HCT116 (cell line): ENCODE measurements around the gene PSMG1. TPM values are rescaled to one million over a fixed set of nuclear protein-coding genes. Genes with fewer than 3 reads are reported as not detected.

Experiments used
- ATAC-seq: fragments of 200-7000 bp; cut with Tn5 transposase; 2 replicates; pipeline ENCODE4 v1.9.1; 2020; ENCODE audit warnings: mild to moderate bottlenecking, moderate library complexity
- BruUV-seq: library from RNA; stranded (reverse); fragments of 400-500 nt; replicated peaks from 2 replicates; lab custom pipeline; 2021; lab: Mats Ljungman, UMichigan
- CTCF ChIA-PET: fragments of 300-600 bp; sonication (Branson Sonifier 250); formaldehyde crosslinking; loops from one replicate; lab custom pipeline; 2021; ENCODE audit warnings: antibody characterized with exemption; lab: Charles Lee
- POLR2A ChIA-PET: fragments of 300-600, 350-600 bp; sonication (Branson Sonifier 250); formaldehyde crosslinking; loops from one replicate; lab custom pipeline; 2021; ENCODE audit warnings: antibody characterized with exemption; lab: Charles Lee
- RAD21 ChIA-PET, 2 experiments: fragments of 300-600 bp; sonication (Branson Sonifier 250); formaldehyde crosslinking; loops; one replicate each; lab custom pipeline; 2023; ENCODE audit warnings: low total read pairs in 2 of 2; ENCODE audit not compliant: uncharacterized antibody in 2 of 2, unreplicated experiment in 2 of 2, low non-redundant PET in 1 of 2; lab: Charles Lee
- DNase-seq: peaks from one replicate; pipeline ENCODE4 v3.0.0-alpha.2; 2010; ENCODE audit warnings: low read depth, low spot score
- H2AFZ ChIP-seq: fragments of 200-600 bp; shearing (Covaris generic), sonication (generic); 2 replicates; pipeline ENCODE4 v1.6.1; 2017; ENCODE audit warnings: low read depth, mixed run types, mixed read lengths, antibody characterized with exemption, low read length; ENCODE audit not compliant: poor library complexity, severe bottlenecking
- H3K27ac ChIP-seq: 2 replicates; pipeline ENCODE4 v1.5.1; 2012; ENCODE audit warnings: low read depth, low read length
- H3K27me3 ChIP-seq: fragments of 200-600 bp; sonication (generic); 2 replicates; pipeline ENCODE4 v1.6.1; 2016; ENCODE audit warnings: mixed run types, low read length, mixed read lengths; ENCODE audit not compliant: insufficient read depth
- H3K36me3 ChIP-seq, 2 experiments: fragments of 200-500 bp in 1 of 2; fragments of 200-600 bp in 1 of 2; sonication (Bioruptor generic) in 1 of 2; sonication (generic) in 1 of 2; 2 replicates each; pipeline versions ENCODE4 v1.5.1 to v1.6.1; 2014 to 2016; ENCODE audit warnings: low read length in 2 of 2, inconsistent platforms in 1 of 2, mixed read lengths in 1 of 2, mixed run types in 1 of 2; ENCODE audit not compliant: insufficient read depth in 2 of 2, control insufficient read depth in 1 of 2
- H3K4me1 ChIP-seq, 2 experiments: fragments of 200-600 bp in 1 of 2; sonication (generic) in 1 of 2; 2 replicates each; pipeline versions ENCODE4 v1.5.1 to v1.6.1; 2012 to 2017; ENCODE audit warnings: low read length in 2 of 2, inconsistent platforms in 1 of 2, mild to moderate bottlenecking in 1 of 2, mixed read lengths in 1 of 2, mixed run types in 1 of 2, moderate library complexity in 1 of 2; ENCODE audit not compliant: insufficient read depth in 2 of 2, control insufficient read depth in 1 of 2
- H3K4me2 ChIP-seq: fragments of 200-600 bp; sonication (generic); 2 replicates; pipeline ENCODE4 v1.6.1; 2017; ENCODE audit warnings: mixed run types, low read length, mixed read lengths
- H3K4me3 ChIP-seq, 2 experiments: fragments of 200-600 bp in 1 of 2; sonication (generic) in 1 of 2; replicated peaks in 1 of 2; 2 replicates each; pipeline ENCODE4 v1.5.1; 2011 to 2016; ENCODE audit warnings: low read length in 2 of 2, control low read depth in 1 of 2, low read depth in 1 of 2, mild to moderate bottlenecking in 1 of 2, mixed read lengths in 1 of 2, mixed run types in 1 of 2
- H3K79me2 ChIP-seq: fragments of 200-600 bp; sonication (generic); 2 replicates; pipeline ENCODE4 v1.6.1; 2017; ENCODE audit warnings: mild to moderate bottlenecking, mixed run types, low read length, moderate library complexity, mixed read lengths; ENCODE audit not compliant: insufficient read depth
- H3K9ac ChIP-seq: fragments of 200-600 bp; sonication (generic); 2 replicates; pipeline ENCODE4 v1.6.1; 2016; ENCODE audit warnings: low read length, mixed read lengths
- H3K9me2 ChIP-seq: fragments of 200-600 bp; sonication (generic), shearing (Covaris generic); 2 replicates; pipeline ENCODE4 v1.6.1; 2017; ENCODE audit warnings: mixed run types, mild to moderate bottlenecking, moderate library complexity; ENCODE audit not compliant: insufficient read depth
- H3K9me3 ChIP-seq, 2 experiments: fragments of 200-500 bp in 1 of 2; fragments of 200-600 bp in 1 of 2; sonication (Bioruptor generic) in 1 of 2; sonication (generic) in 1 of 2; 2 replicates each; pipeline ENCODE4 v1.6.1; 2014 to 2017; ENCODE audit warnings: low read length in 2 of 2, mixed read lengths in 2 of 2, inconsistent platforms in 1 of 2, low read depth in 1 of 2, mild to moderate bottlenecking in 1 of 2, mixed run types in 1 of 2, moderate library complexity in 1 of 2; ENCODE audit not compliant: control insufficient read depth in 1 of 2, insufficient read depth in 1 of 2
- H4K20me1 ChIP-seq: fragments of 200-600 bp; sonication (generic), shearing (Covaris generic); 2 replicates; pipeline ENCODE4 v1.6.1; 2017; ENCODE audit warnings: mixed run types, mild to moderate bottlenecking, moderate library complexity; ENCODE audit not compliant: insufficient read depth
- CBX3 ChIP-seq: IDR thresholded peaks from 2 replicates; pipeline ENCODE4 v1.6.1; 2012; ENCODE audit warnings: low read depth
- CTCF ChIP-seq, 3 experiments: fragments of 200-600 bp in 1 of 3; sonication (generic) in 1 of 3; IDR thresholded peaks in 2 of 3; conservative IDR thresholded peaks in 1 of 3; 2 replicates each; pipeline ENCODE4 v1.5.1; 2012 to 2017; ENCODE audit warnings: low read depth in 2 of 3, low read length in 2 of 3, antibody characterized with exemption in 1 of 3, borderline replicate concordance in 1 of 3, control low read depth in 1 of 3, mild to moderate bottlenecking in 1 of 3, mixed read lengths in 1 of 3, mixed run types in 1 of 3, moderate library complexity in 1 of 3; ENCODE audit not compliant: insufficient read depth in 1 of 3
- EGR1 ChIP-seq: IDR thresholded peaks from 2 replicates; pipeline ENCODE4 v1.6.1; 2012; ENCODE audit warnings: low read depth
- ELF1 ChIP-seq: IDR thresholded peaks from 2 replicates; pipeline ENCODE4 v1.6.1; 2012; ENCODE audit warnings: low read depth, borderline replicate concordance
- EZH2 ChIP-seq: fragments of 200-600 bp; sonication (generic); IDR thresholded peaks from 2 replicates; pipeline ENCODE4 v1.6.1; 2017; ENCODE audit warnings: antibody characterized with exemption, mixed run types
- FOSL1 ChIP-seq: IDR thresholded peaks from 2 replicates; pipeline ENCODE4 v1.6.1; 2012; ENCODE audit warnings: low read depth
- JUND ChIP-seq: IDR thresholded peaks from 2 replicates; pipeline ENCODE4 v1.6.1; 2012
- MAX ChIP-seq: IDR thresholded peaks from 2 replicates; pipeline ENCODE4 v1.6.1; 2012
- RAD21 ChIP-seq: IDR thresholded peaks from 2 replicates; pipeline ENCODE4 v1.6.1; 2012; ENCODE audit warnings: low read depth, mild to moderate bottlenecking
- REST ChIP-seq: IDR thresholded peaks from 2 replicates; pipeline ENCODE4 v1.6.1; 2012; ENCODE audit warnings: low read depth
- SIN3A ChIP-seq: IDR thresholded peaks from 2 replicates; pipeline ENCODE4 v1.6.1; 2012; ENCODE audit warnings: low read depth
- SP1 ChIP-seq: IDR thresholded peaks from 2 replicates; pipeline ENCODE4 v1.6.1; 2012; ENCODE audit warnings: low read depth
- TCF7L2 ChIP-seq: IDR thresholded peaks from 2 replicates; pipeline ENCODE4 v1.7.0; 2011; ENCODE audit warnings: borderline replicate concordance, inconsistent platforms; ENCODE audit not compliant: insufficient read depth, insufficient read length; ENCODE audit errors: extremely low read depth
- YY1 ChIP-seq: IDR thresholded peaks from 2 replicates; pipeline ENCODE4 v1.6.1; 2011; ENCODE audit warnings: low read length, low read depth, moderate library complexity, mild to moderate bottlenecking; ENCODE audit not compliant: insufficient replicate concordance; ENCODE audit errors: extremely low read depth
- ZBTB33 ChIP-seq: IDR thresholded peaks from 2 replicates; pipeline ENCODE4 v1.6.1; 2011; ENCODE audit warnings: mild to moderate bottlenecking, low read length, moderate library complexity; ENCODE audit not compliant: insufficient replicate concordance; ENCODE audit errors: extremely low read depth
- ZFX ChIP-seq: fragments of 450-650 bp; IDR thresholded peaks from 2 replicates; pipeline ENCODE4 v1.6.1; 2017
- ZNF274 ChIP-seq: fragments of 200-500 bp; sonication (Bioruptor generic); IDR thresholded peaks from 2 replicates; pipeline ENCODE4 v1.6.1; 2014; ENCODE audit warnings: mild to moderate bottlenecking, low read depth, low read length, inconsistent platforms
- intact Hi-C: fragments of 100-400 bp; cut with micrococcal nuclease; formaldehyde crosslinking; loops from 2 replicates; pipeline ENCODE4 v1.10.0; 2022
- total RNA-seq: library from RNA; stranded (reverse); gene quantifications from one replicate; pipeline ENCODE4 v1.2.1, GENCODE V29; 2021; ENCODE audit not compliant: unreplicated experiment

PSMG1 gene
- total RNA-seq, 1 experiment from 2014 or later = 83.7 TPM

- TF ChIP-seq SIN3A (no peak), FOSL1 (no peak), RAD21 (no peak)
Observed at GRCh38 chr21:39161064-39161463, 22.2 kb downstream of the PSMG1 start (continued).

GRCh38 chr21:39159342-39160063, 23.7 kb downstream of the PSMG1 start:
- no peaks in the 10 kb centered on the region for H4K20me1 ChIP-seq
- ATAC-seq (no peak), DNase-seq (no peak)
- no peaks in the 10 kb centered on the region for H3K4me1 ChIP-seq
- H3K9me3 ChIP-seq = peaks cover 0 to 2% of the 10 kb centered on the region in 2 experiments; a peak in 2 of 4 replicates
- no peaks in the 10 kb centered on the region for H3K79me2 ChIP-seq
- CTCF ChIA-PET = no interaction called here
- intact Hi-C loops = no loop called here
- no peak overlapping the region for H3K4me3 ChIP-seq
- RAD21 ChIA-PET = interaction anchor here in 1 of 2 experiments (0.6 kb wide), 1 partner anchor 202 kb away, joined by 3 read pairs; no protein-coding TSS in a partner anchor
- no peaks in the 10 kb centered on the region for H3K9me2 ChIP-seq
- no peak overlapping the region for H3K9ac ChIP-seq
- H3K27ac ChIP-seq = no peak overlapping the region
- POLR2A ChIA-PET = no interaction called here
- H3K27me3 ChIP-seq = no peaks in the 10 kb centered on the region
- BruUV-seq = no TSS peak
- H3K36me3 ChIP-seq = no peaks in the 10 kb centered on the region
- H2AFZ ChIP-seq = no peak overlapping the region
- H3K4me2 ChIP-seq = no peak overlapping the region
- TF ChIP-seq SP1 (no peak), ELF1 (no peak), ZBTB33 (no peak), JUND (no peak), ZFX (no peak), EGR1 (no peak), SIN3A (no peak), REST (no peak), CBX3 (no peak), EZH2 (no peak), TCF7L2 (no peak), CTCF (IDR thresholded peaks at IDR 0.05 in 2 of 3, conservative IDR thresholded peaks at IDR 0.05 in 1 of 3; ENCODE audit: borderline replicate concordance in 1 of 3, insufficient read depth in 1 of 3, low read depth in 2 of 3, low read length in 2 of 3) (no peak), MAX (no peak), FOSL1 (no peak), YY1 (no peak), ZNF274 (no peak)
